Activated naive CD8-positive, alpha-beta T cell treated with anti-CD3 and anti-CD28 coated beads, Interleukin-2, amount 50 U/mL, for 24 hours (primary cell): Measurements from ENCODE around the gene TAF11L12.
"Not testable (repeated sequence)": the region's sequence is repeated elsewhere in the genome, so short reads cannot be mapped to it uniquely, and the experiment has no call there.

Experiments used
- ATAC-seq: fragments of 150-1000 bp; cut with Tn5 transposase; one replicate; pipeline ENCODE4 v1.10.0; 2021
- DNase-seq: peaks from one replicate; pipeline ENCODE4 v3.0.0; 2021
- H3K27ac Mint-ChIP-seq: one replicate; pipeline ENCODE4 v1.8.0; 2021; ENCODE audit warnings: mild to moderate bottlenecking, mixed read lengths
- H3K27me3 Mint-ChIP-seq: one replicate; pipeline ENCODE4 v1.8.0; 2021; ENCODE audit warnings: mixed read lengths
- H3K36me3 Mint-ChIP-seq: one replicate; pipeline ENCODE4 v1.8.0; 2021; ENCODE audit warnings: low read depth, mixed read lengths
- H3K4me1 Mint-ChIP-seq: one replicate; pipeline ENCODE4 v1.8.0; 2021; ENCODE audit warnings: mixed read lengths
- H3K4me3 Mint-ChIP-seq: one replicate; pipeline ENCODE4 v1.8.0; 2021; ENCODE audit warnings: mild to moderate bottlenecking, moderate library complexity, mixed read lengths
- H3K9me3 Mint-ChIP-seq: one replicate; pipeline ENCODE4 v1.8.0; 2021; ENCODE audit warnings: mixed read lengths

Gene TAF11L12

GRCh38 chr5:17655201-17655759, 45.1 kb downstream of the TAF11L12 start:
- not testable (repeated sequence) for H3K4me3 Mint-ChIP-seq, ATAC-seq, H3K27ac Mint-ChIP-seq, H3K4me1 Mint-ChIP-seq, H3K36me3 Mint-ChIP-seq, DNase-seq, H3K27me3 Mint-ChIP-seq
- H3K9me3 Mint-ChIP-seq = peaks cover 13% of the 10 kb centered on the region

GRCh38 chr5:17655921-17656320, 45.7 kb downstream of the TAF11L12 start:
- Mint-ChIP-seq H3K27ac (no peak overlapping the region), H3K9me3 (peaks cover 13% of the 10 kb centered on the region), H3K4me3 (no peak overlapping the region), H3K27me3 (no peaks in the 10 kb centered on the region), H3K36me3 (peaks cover 1% of the 10 kb centered on the region), H3K4me1 (no peaks in the 10 kb centered on the region)
- DNase-seq = no peak
- no peak for ATAC-seq
